Epithelial cell of proximal tubule (primary cell): ENCODE measurements around the gene JAKMIP3. TPM values are rescaled to one million over a fixed set of nuclear protein-coding genes. Genes with fewer than 3 reads are reported as not detected.

Source experiments
- DNase-seq: peaks from one replicate; pipeline ENCODE4 v3.0.0-alpha.2; 2011; ENCODE audit warnings: low read depth
- H3K4me3 ChIP-seq: 2 replicates; pipeline ENCODE4 v1.5.1; 2011; ENCODE audit warnings: low read depth, mild to moderate bottlenecking, low read length
- CTCF ChIP-seq: conservative IDR thresholded peaks from 2 replicates; pipeline ENCODE4 v1.5.1; 2012; ENCODE audit warnings: low read depth, mild to moderate bottlenecking, low read length
- total RNA-seq: library from RNA; depleted of rRNA; stranded (reverse); fragments of >200 nt; gene quantifications from 2 replicates; pipeline ENCODE4 v1.2.3, GENCODE V29; 2015

Gene JAKMIP3
- total RNA-seq, 1 donor from 2014 or later = under 0.01 TPM

DNA sequence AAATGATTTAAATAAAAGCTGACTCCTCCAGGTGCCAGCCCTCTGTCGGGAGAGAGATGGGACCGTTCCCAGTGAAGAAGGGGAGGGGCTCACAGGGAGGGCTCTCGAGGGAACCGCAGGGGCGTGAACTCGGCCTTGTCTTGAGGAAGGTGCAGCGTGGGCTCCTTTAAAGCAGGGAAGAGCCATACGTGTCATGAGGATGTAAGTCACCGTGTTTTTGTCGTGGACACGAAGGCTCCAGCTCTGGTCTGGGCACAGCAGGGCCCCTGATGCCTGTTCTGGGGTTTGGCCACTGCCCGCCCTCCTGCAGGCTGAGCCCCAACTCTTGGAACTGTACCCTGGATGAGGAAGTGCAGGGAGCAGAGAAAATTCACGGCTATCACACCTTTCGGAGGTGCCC lies 45.0 kb downstream of the JAKMIP3 start:
- no peak for DNase-seq
- no peak overlapping the region for H3K4me3 ChIP-seq

DNA sequence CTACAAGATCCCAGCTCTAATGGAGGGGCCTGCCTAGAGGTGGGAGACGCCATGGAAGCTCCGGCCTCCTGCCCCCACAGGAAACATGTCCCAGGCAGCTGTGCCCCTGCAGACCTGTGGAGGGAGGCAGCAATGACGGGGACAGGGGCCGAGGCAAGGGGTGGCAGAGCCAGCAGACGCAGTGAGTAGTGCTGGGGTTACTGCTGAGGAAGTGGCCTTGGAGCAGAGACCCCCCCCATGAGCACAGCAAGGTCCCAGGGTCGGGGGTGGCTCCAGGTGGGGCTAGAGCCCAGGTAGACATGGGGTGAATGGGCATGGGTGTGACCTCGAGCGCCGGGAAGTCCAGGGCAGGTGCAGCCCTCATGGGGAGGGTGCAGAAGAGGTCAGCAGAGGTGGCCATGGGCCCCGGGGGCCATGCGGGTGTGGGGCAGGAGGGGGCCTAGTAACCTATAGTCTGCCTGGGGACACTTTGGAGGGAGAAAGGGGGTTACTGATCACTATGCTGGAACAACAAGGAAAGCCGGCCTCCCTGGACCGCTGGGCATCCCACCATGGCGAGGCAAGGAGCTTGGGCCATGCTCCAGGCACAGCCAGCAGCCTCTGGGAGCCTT lies 45.5 kb downstream of the JAKMIP3 start:
- no peak overlapping the region for H3K4me3 ChIP-seq
- no peak for TF ChIP-seq CTCF
- DNase-seq = no peak

More for the DNA sequence above, 45.0 kb downstream of the JAKMIP3 start:
- no peak for TF ChIP-seq CTCF

DNA sequence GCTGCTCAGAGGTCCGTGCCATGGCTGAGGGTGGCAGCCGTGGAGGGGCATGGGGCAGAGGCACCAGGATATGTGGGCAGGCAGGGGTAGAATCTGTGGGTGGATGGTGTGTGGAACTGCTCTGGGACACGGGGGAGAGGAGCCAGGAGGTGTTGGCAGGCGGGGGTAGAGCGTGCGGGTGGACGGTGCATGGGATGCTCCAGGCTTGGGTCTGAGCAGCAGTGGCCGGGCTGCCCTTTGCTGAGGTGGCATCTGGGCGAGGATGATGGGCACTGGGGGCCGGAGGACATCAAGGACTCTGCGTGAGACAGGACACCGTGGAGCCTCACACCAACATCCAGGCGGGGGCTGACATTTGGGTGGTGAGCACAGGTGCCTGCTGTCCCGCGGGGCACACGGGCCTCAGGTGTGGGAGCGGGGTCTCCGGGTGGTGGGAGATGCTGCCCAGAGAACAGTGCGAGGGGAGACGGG lies 46.2 kb downstream of the JAKMIP3 start:
- TF ChIP-seq CTCF = no peak
- no peak overlapping the region for H3K4me3 ChIP-seq
- no peak for DNase-seq

DNA sequence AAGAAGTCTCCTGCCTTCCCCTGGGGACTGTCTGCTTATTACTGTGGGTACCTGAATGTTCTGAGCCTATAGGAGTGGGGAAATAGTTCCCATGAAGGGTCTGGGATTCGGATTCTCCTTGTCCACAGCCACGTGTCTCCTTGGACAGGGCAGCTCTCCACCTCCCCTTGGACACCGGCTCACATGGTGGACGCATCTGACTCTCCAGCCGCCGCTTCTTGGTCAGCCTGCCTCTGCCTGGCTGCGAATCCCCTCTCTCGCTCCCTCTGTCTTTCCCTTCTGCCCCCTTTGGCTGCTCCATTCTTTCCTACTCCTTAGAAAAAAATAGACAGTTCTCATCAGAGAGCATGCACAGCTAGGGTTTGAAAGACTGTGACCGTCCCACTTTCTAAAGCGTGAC lies 46.9 kb downstream of the JAKMIP3 start:
- no peak for DNase-seq
- H3K4me3 ChIP-seq = no peak overlapping the region
- no peak for TF ChIP-seq CTCF

DNA sequence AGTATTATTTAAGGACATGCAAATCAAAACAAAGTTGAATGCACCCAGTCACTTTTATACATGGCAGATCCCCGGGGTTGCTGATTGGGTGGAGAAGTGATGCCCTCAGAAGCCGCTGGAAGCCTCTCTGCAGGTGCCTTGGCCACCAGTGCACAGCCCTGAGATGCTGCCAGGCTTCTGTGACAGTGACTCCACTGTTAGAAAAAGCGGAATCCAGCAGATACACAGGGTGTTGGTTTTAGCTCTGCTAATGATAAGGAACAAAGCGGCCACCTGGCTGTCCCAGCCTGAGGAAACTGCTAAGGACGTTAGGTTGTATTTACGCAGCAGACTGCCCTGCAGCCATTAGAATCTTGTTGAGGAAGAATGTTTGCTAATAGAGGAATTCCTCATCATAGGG lies 47.5 kb downstream of the JAKMIP3 start:
- TF ChIP-seq CTCF = no peak
- no peak overlapping the region for H3K4me3 ChIP-seq
- DNase-seq = no peak

DNA sequence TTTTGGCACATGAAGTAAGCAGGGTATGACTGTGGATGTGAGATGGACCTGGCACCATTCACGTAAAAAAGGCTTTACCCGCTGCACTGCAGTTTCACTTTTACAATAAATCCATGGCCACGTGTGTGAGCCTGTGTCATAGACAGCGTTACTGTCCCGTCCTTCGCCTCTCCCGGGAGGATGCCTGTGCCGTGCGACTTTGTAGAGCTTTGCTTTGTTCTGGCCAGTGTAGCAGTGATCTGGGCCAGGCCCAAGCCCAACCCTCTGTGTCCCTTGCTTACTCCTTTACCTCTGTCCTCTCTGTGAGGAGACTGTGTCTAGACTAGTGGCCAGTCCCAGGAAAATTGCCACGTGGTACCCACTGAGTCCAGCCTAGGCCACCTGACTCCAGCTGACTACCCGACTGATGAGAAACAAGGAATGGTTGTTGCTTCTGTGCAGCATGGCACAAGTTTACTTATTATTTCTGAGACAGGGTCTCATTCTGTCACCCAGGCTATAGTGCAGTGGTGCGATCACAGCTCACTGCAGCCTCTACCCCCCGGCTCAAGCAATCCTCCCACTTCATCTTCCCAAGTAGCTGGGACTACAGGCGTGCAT lies 48.1 kb downstream of the JAKMIP3 start:
- no peak for DNase-seq
- H3K4me3 ChIP-seq = no peak overlapping the region
- TF ChIP-seq CTCF = no peak
